ENCODE results near the gene CEP43. TPM values are rescaled to one million over a fixed set of nuclear protein-coding genes. Genes with fewer than 3 reads are reported as not detected.

Gene CEP43
- polyA plus RNA-seq, 2 donors: 6.1 to 6.9 TPM

- H3K36me3 ChIP-seq (ENCODE audit: control insufficient read depth in 2 of 2, insufficient read depth in 2 of 2, low read length in 1 of 2): peaks cover 0 to 2% of the 10 kb centered on the region in 2 donors
- H3K27ac ChIP-seq (ENCODE audit: low read depth in 2 of 2, low read length in 1 of 2): no peak overlapping the region
- H3K9me3 ChIP-seq (ENCODE audit: control insufficient read depth in 2 of 2, insufficient read depth in 1 of 2, low read depth in 1 of 2, low read length in 1 of 2): no peaks in the 10 kb centered on the region
- H3K4me3 ChIP-seq (ENCODE audit: low read depth in 1 of 2, low read length in 2 of 2): no peak overlapping the region
- H3K27me3 ChIP-seq (ENCODE audit: control insufficient read depth in 1 of 2, insufficient read depth in 2 of 2, low read length in 2 of 2): no peaks in the 10 kb centered on the region
- WGBS, 2 donors: 57 to 69% methylated on average over 12 of the region's 12 CpGs
- H3K4me1 ChIP-seq (ENCODE audit: control insufficient read depth in 2 of 2, insufficient read depth in 2 of 2, low read length in 1 of 2): no peaks in the 10 kb centered on the region
Observed at GRCh38 chr6:167005350-167006159, 6.4 kb downstream of the CEP43 start.

GRCh38 chr6:167007985-167008384 lies 8.8 kb downstream of the CEP43 start:
- WGBS, 2 donors: 74 to 92% methylated on average over 4 of the region's 4 CpGs
- H3K4me1 ChIP-seq (ENCODE audit: control insufficient read depth in 2 of 2, insufficient read depth in 2 of 2, low read length in 1 of 2): no peaks in the 10 kb centered on the region
- H3K27ac ChIP-seq (ENCODE audit: low read depth in 2 of 2, low read length in 1 of 2): no peak overlapping the region
- H3K36me3 ChIP-seq (ENCODE audit: control insufficient read depth in 2 of 2, insufficient read depth in 2 of 2, low read length in 1 of 2): peaks cover 0 to 5% of the 10 kb centered on the region in 2 donors
- H3K27me3 ChIP-seq (ENCODE audit: control insufficient read depth in 1 of 2, insufficient read depth in 2 of 2, low read length in 2 of 2): no peaks in the 10 kb centered on the region
- H3K4me3 ChIP-seq (ENCODE audit: low read depth in 1 of 2, low read length in 2 of 2): no peak overlapping the region
- H3K9me3 ChIP-seq (ENCODE audit: control insufficient read depth in 2 of 2, insufficient read depth in 1 of 2, low read depth in 1 of 2, low read length in 1 of 2): no peaks in the 10 kb centered on the region

DNA sequence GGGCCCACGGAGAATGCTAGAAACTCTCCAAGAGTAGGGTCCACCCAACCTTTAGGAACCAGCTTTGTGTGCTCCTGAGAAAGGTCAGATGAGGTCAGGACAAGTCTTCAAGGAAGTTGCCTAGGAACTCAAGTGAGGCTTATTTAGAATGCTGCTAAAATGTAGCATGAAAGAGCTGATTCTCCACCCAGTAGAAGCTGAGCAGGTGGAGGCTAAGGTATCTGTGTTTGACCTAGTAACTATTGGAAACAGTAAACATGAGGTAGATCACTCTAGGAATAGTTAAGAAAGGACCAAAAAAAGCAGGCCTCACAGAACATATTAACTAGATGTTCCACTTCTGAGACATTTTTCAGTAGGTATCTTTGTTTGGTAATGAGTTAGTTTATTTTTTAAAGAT lies 13.9 kb downstream of the CEP43 start:
- no peaks in the 10 kb centered on the region for H3K27me3 ChIP-seq (ENCODE audit: control insufficient read depth in 1 of 2, insufficient read depth in 2 of 2, low read length in 2 of 2)
- no peak overlapping the region for H3K4me3 ChIP-seq (ENCODE audit: low read depth in 1 of 2, low read length in 2 of 2)
- H3K9me3 ChIP-seq (ENCODE audit: control insufficient read depth in 2 of 2, insufficient read depth in 1 of 2, low read depth in 1 of 2, low read length in 1 of 2): no peaks in the 10 kb centered on the region
- H3K36me3 ChIP-seq (ENCODE audit: control insufficient read depth in 2 of 2, insufficient read depth in 2 of 2, low read length in 1 of 2): peaks cover 3 to 9% of the 10 kb centered on the region in 2 donors
- WGBS, 2 donors: 78 to 91% methylated on average over 1 of the region's 1 CpG
- no peak overlapping the region for H3K27ac ChIP-seq (ENCODE audit: low read depth in 2 of 2, low read length in 1 of 2)
- no peaks in the 10 kb centered on the region for H3K4me1 ChIP-seq (ENCODE audit: control insufficient read depth in 2 of 2, insufficient read depth in 2 of 2, low read length in 1 of 2)

DNA sequence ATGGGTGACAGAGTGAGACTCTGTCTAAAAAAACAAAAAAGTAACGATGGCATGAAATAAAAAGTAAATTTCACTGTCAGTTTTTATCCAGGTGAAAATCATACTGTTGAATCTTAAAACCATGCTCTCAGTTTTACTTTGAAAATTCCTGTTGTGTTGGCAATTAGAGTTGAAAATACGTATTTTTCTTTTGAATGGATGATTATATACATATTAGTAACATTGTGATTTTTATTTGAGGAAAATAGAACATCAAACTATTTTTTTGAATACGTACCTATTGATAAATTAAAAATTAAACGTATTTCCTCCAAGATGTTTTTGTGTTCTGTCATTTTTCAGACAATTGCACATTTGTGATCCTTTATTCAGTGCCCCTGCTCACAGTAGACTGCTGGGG lies 14.7 kb downstream of the CEP43 start:
- Histone ChIP-seq H3K4me3 (ENCODE audit: low read depth in 1 of 2, low read length in 2 of 2) (no peak overlapping the region), H3K9me3 (ENCODE audit: control insufficient read depth in 2 of 2, insufficient read depth in 1 of 2, low read depth in 1 of 2, low read length in 1 of 2) (no peaks in the 10 kb centered on the region), H3K36me3 (ENCODE audit: control insufficient read depth in 2 of 2, insufficient read depth in 2 of 2, low read length in 1 of 2) (peaks cover 5 to 10% of the 10 kb centered on the region in 2 donors), H3K4me1 (ENCODE audit: control insufficient read depth in 2 of 2, insufficient read depth in 2 of 2, low read length in 1 of 2) (no peaks in the 10 kb centered on the region), H3K27me3 (ENCODE audit: control insufficient read depth in 1 of 2, insufficient read depth in 2 of 2, low read length in 2 of 2) (no peaks in the 10 kb centered on the region), H3K27ac (ENCODE audit: low read depth in 2 of 2, low read length in 1 of 2) (no peak overlapping the region)
- WGBS, 2 donors: 96 to 97% methylated on average over 4 of the region's 4 CpGs

- H3K27ac ChIP-seq (ENCODE audit: low read depth in 2 of 2, low read length in 1 of 2): no peak overlapping the region
- H3K4me1 ChIP-seq (ENCODE audit: control insufficient read depth in 2 of 2, insufficient read depth in 2 of 2, low read length in 1 of 2): no peaks in the 10 kb centered on the region
- no peaks in the 10 kb centered on the region for H3K9me3 ChIP-seq (ENCODE audit: control insufficient read depth in 2 of 2, insufficient read depth in 1 of 2, low read depth in 1 of 2, low read length in 1 of 2)
- no peak overlapping the region for H3K4me3 ChIP-seq (ENCODE audit: low read depth in 1 of 2, low read length in 2 of 2)
- WGBS, 2 donors: 95 to 97% methylated on average over 9 of the region's 9 CpGs
- peaks cover 6 to 13% of the 10 kb centered on the region in 2 donors for H3K36me3 ChIP-seq (ENCODE audit: control insufficient read depth in 2 of 2, insufficient read depth in 2 of 2, low read length in 1 of 2)
- no peaks in the 10 kb centered on the region for H3K27me3 ChIP-seq (ENCODE audit: control insufficient read depth in 1 of 2, insufficient read depth in 2 of 2, low read length in 2 of 2)
Observed at GRCh38 chr6:167015302-167015701, 16.1 kb downstream of the CEP43 start.

DNA sequence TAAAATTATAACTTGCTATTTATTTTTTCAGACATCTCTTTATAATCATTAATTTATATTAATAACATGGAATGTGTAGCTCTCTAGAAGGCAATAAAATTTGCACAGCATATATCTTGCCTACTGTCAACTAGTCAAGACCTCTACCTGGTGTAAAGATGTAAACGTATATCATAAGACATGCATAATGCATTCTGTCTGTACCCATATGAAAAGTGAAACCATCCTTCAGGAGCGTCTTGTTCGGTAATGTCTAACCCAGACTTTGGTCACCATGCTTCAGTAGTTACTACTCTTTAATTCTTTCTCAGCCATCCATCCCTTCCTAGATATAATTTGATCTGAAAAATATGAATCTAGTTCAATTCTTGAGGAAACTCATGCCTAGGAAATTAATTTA lies 21.0 kb downstream of the CEP43 start:
- Histone ChIP-seq H3K4me3 (ENCODE audit: low read depth in 1 of 2, low read length in 2 of 2) (no peak overlapping the region), H3K27ac (ENCODE audit: low read depth in 2 of 2, low read length in 1 of 2) (no peak overlapping the region), H3K4me1 (ENCODE audit: control insufficient read depth in 2 of 2, insufficient read depth in 2 of 2, low read length in 1 of 2) (no peaks in the 10 kb centered on the region), H3K9me3 (ENCODE audit: control insufficient read depth in 2 of 2, insufficient read depth in 1 of 2, low read depth in 1 of 2, low read length in 1 of 2) (no peaks in the 10 kb centered on the region), H3K27me3 (ENCODE audit: control insufficient read depth in 1 of 2, insufficient read depth in 2 of 2, low read length in 2 of 2) (no peaks in the 10 kb centered on the region), H3K36me3 (ENCODE audit: control insufficient read depth in 2 of 2, insufficient read depth in 2 of 2, low read length in 1 of 2) (peaks cover 6 to 15% of the 10 kb centered on the region in 2 donors)
- 82 to 96% methylated on average over 3 of the region's 3 CpGs for WGBS, 2 donors

- Histone ChIP-seq H3K4me3 (ENCODE audit: low read depth in 1 of 2, low read length in 2 of 2) (no peak overlapping the region), H3K4me1 (ENCODE audit: control insufficient read depth in 2 of 2, insufficient read depth in 2 of 2, low read length in 1 of 2) (no peaks in the 10 kb centered on the region), H3K27me3 (ENCODE audit: control insufficient read depth in 1 of 2, insufficient read depth in 2 of 2, low read length in 2 of 2) (no peaks in the 10 kb centered on the region), H3K27ac (ENCODE audit: low read depth in 2 of 2, low read length in 1 of 2) (no peak overlapping the region), H3K36me3 (ENCODE audit: control insufficient read depth in 2 of 2, insufficient read depth in 2 of 2, low read length in 1 of 2) (peaks cover 6 to 28% of the 10 kb centered on the region in 2 donors), H3K9me3 (ENCODE audit: control insufficient read depth in 2 of 2, insufficient read depth in 1 of 2, low read depth in 1 of 2, low read length in 1 of 2) (no peaks in the 10 kb centered on the region)
- 93 to 95% methylated on average over 3 of the region's 3 CpGs for WGBS, 2 donors
Observed at GRCh38 chr6:167027308-167027707, 28.1 kb downstream of the CEP43 start.

GRCh38 chr6:167027772-167028171 lies 28.6 kb downstream of the CEP43 start:
- WGBS, 2 donors: 95% methylated on average over 6 of the region's 6 CpGs
- Histone ChIP-seq H3K4me3 (ENCODE audit: low read depth in 1 of 2, low read length in 2 of 2) (no peak overlapping the region), H3K4me1 (ENCODE audit: control insufficient read depth in 2 of 2, insufficient read depth in 2 of 2, low read length in 1 of 2) (no peaks in the 10 kb centered on the region), H3K27me3 (ENCODE audit: control insufficient read depth in 1 of 2, insufficient read depth in 2 of 2, low read length in 2 of 2) (no peaks in the 10 kb centered on the region), H3K9me3 (ENCODE audit: control insufficient read depth in 2 of 2, insufficient read depth in 1 of 2, low read depth in 1 of 2, low read length in 1 of 2) (no peaks in the 10 kb centered on the region), H3K36me3 (ENCODE audit: control insufficient read depth in 2 of 2, insufficient read depth in 2 of 2, low read length in 1 of 2) (peaks cover 6 to 27% of the 10 kb centered on the region in 2 donors), H3K27ac (ENCODE audit: low read depth in 2 of 2, low read length in 1 of 2) (no peak overlapping the region)

DNA sequence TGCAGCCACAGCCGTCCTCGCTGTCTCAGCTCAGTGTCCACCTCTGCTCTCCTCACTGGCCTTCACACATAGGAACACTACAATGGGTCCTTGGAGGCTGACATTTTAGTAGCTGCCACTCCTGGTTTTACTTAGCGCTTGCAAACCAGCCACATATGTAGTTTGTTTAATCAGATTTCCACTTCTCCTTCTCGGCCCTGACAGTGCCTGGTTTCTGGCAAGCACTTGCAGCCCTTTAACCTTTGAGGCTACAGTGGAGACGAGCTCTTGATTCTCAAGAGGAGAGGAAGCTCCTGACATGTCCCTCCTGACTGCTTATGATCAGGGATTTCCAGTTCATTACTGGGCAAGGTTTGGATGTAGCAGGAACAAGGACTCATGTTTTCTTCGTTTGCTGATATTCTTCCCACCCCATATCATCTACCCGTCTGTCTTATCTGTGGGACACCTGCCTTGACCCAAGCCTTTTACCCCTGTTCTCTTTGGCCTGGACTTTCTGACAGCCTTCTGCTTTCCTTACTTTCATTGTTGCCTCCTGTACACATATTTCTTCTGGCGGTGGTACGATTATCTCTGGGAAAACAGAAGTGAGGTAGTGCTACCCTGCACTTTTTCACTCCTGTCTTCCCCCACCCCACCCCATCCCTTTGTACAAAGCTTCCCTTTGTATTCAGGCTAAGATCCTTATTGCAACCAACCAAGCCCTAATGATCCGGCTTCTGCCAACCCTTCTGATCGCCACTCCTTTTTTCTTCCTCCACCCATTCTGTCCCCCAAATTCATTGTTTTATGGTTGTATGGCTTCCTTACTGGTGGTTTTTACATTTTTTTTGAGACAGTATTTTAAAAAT lies 31.2 kb downstream of the CEP43 start:
- H3K27me3 ChIP-seq (ENCODE audit: control insufficient read depth in 1 of 2, insufficient read depth in 2 of 2, low read length in 2 of 2): no peaks in the 10 kb centered on the region
- peak overlapping the region in 1 of 2 donors; percentile 9 for H3K27ac ChIP-seq (ENCODE audit: low read depth in 2 of 2, low read length in 1 of 2)
- H3K36me3 ChIP-seq (ENCODE audit: control insufficient read depth in 2 of 2, insufficient read depth in 2 of 2, low read length in 1 of 2): peaks cover 2 to 23% of the 10 kb centered on the region in 2 donors
- H3K4me1 ChIP-seq (ENCODE audit: control insufficient read depth in 2 of 2, insufficient read depth in 2 of 2, low read length in 1 of 2): no peaks in the 10 kb centered on the region
- H3K4me3 ChIP-seq (ENCODE audit: low read depth in 1 of 2, low read length in 2 of 2): no peak overlapping the region
- H3K9me3 ChIP-seq (ENCODE audit: control insufficient read depth in 2 of 2, insufficient read depth in 1 of 2, low read depth in 1 of 2, low read length in 1 of 2): no peaks in the 10 kb centered on the region
- 85 to 88% methylated on average over 11 of the region's 11 CpGs for WGBS, 2 donors

Measured in esophagus (tissue), 2 donors.